Astrocyte (in vitro differentiated cells and primary cell): Measurements from ENCODE around the gene SHB. TPM values are rescaled to one million over a fixed set of nuclear protein-coding genes. Genes with fewer than 3 reads are reported as not detected.
A peak's percentile ranks its signal among the peaks of the same experiment; 100 is the strongest.

ENCODE experiments used
- DNase-seq: peaks from one replicate; pipeline ENCODE4 v3.0.0-alpha.2; 2010; ENCODE audit warnings: low read depth
- FAIRE-seq: peaks from 2 replicates; lab custom pipeline; 2011; peaks lifted over from hg19 to GRCh38; lab: Jason Lieb, UNC
- H2AFZ ChIP-seq: 2 replicates; pipeline ENCODE4 v1.6.0; 2012; ENCODE audit warnings: low read depth, low read length, inconsistent platforms
- H3K27ac ChIP-seq: 2 replicates; pipeline ENCODE4 v1.5.1; 2011; ENCODE audit warnings: low read depth, low read length, inconsistent platforms
- H3K27me3 ChIP-seq: 2 replicates; pipeline ENCODE4 v1.6.0; 2011; ENCODE audit warnings: low read length, inconsistent platforms; ENCODE audit not compliant: insufficient read depth
- H3K36me3 ChIP-seq: 2 replicates; pipeline ENCODE4 v1.5.1; 2011; ENCODE audit warnings: low read length, inconsistent platforms; ENCODE audit not compliant: insufficient read depth
- H3K4me1 ChIP-seq: 2 replicates; pipeline ENCODE4 v1.5.1; 2011; ENCODE audit warnings: low read length, inconsistent platforms; ENCODE audit not compliant: insufficient read depth
- H3K4me2 ChIP-seq: 2 replicates; pipeline ENCODE4 v1.6.0; 2012; ENCODE audit warnings: low read length, inconsistent platforms
- H3K4me3 ChIP-seq: 2 replicates; pipeline ENCODE4 v1.5.1; 2011; ENCODE audit warnings: low read depth, mild to moderate bottlenecking, low read length, inconsistent platforms; ENCODE audit not compliant: insufficient read depth
- H3K79me2 ChIP-seq: 2 replicates; pipeline ENCODE4 v1.6.0; 2012; ENCODE audit warnings: mild to moderate bottlenecking, low read length, inconsistent platforms; ENCODE audit not compliant: insufficient read depth
- H3K9ac ChIP-seq: 2 replicates; pipeline ENCODE4 v1.6.0; 2012; ENCODE audit warnings: mild to moderate bottlenecking, low read length, inconsistent platforms
- H3K9me3 ChIP-seq: 2 replicates; pipeline ENCODE4 v1.5.1; 2012; ENCODE audit warnings: low read depth, mild to moderate bottlenecking, low read length, inconsistent platforms; ENCODE audit not compliant: insufficient read depth
- H4K20me1 ChIP-seq: 2 replicates; pipeline ENCODE4 v1.6.0; 2012; ENCODE audit warnings: low read length, inconsistent platforms; ENCODE audit not compliant: insufficient read depth
- H3K27ac Mint-ChIP-seq: one replicate; pipeline ENCODE4 v1.8.0; 2021; ENCODE audit warnings: mild to moderate bottlenecking, mixed read lengths; ENCODE audit not compliant: unreplicated experiment
- H3K27me3 Mint-ChIP-seq: one replicate; pipeline ENCODE4 v1.8.0; 2021; ENCODE audit warnings: low read depth, mixed read lengths; ENCODE audit not compliant: unreplicated experiment
- H3K36me3 Mint-ChIP-seq: one replicate; pipeline ENCODE4 v1.8.0; 2021; ENCODE audit warnings: low read depth, mixed read lengths; ENCODE audit not compliant: unreplicated experiment
- H3K4me1 Mint-ChIP-seq: one replicate; pipeline ENCODE4 v1.8.0; 2021; ENCODE audit warnings: low read depth, mixed read lengths; ENCODE audit not compliant: unreplicated experiment
- H3K4me3 Mint-ChIP-seq: one replicate; pipeline ENCODE4 v1.8.0; 2021; ENCODE audit warnings: mild to moderate bottlenecking, moderate library complexity, mixed read lengths; ENCODE audit not compliant: unreplicated experiment
- H3K9me3 Mint-ChIP-seq: one replicate; pipeline ENCODE4 v1.8.0; 2021; ENCODE audit warnings: mild to moderate bottlenecking, mixed read lengths; ENCODE audit not compliant: unreplicated experiment
- EZH2 ChIP-seq: IDR thresholded peaks from 2 replicates; pipeline ENCODE4 v1.6.1; 2012; ENCODE audit warnings: mild to moderate bottlenecking, low read length, inconsistent platforms; ENCODE audit not compliant: insufficient read depth
- total RNA-seq: library from RNA; stranded (reverse); gene quantifications from 2 replicates; pipeline ENCODE4 v1.2.1, GENCODE V29; 2021
- TF ChIP-seq, protein P1 (sequence below): IDR thresholded peaks from 2 replicates; pipeline ENCODE4 v1.5.1; 2011; ENCODE audit warnings: low read depth, mild to moderate bottlenecking, inconsistent platforms, low read length, moderate library complexity; ENCODE audit not compliant: insufficient read depth

Gene SHB
- total RNA-seq, 1 donor from 2014 or later, result 53.4 TPM

DNA sequence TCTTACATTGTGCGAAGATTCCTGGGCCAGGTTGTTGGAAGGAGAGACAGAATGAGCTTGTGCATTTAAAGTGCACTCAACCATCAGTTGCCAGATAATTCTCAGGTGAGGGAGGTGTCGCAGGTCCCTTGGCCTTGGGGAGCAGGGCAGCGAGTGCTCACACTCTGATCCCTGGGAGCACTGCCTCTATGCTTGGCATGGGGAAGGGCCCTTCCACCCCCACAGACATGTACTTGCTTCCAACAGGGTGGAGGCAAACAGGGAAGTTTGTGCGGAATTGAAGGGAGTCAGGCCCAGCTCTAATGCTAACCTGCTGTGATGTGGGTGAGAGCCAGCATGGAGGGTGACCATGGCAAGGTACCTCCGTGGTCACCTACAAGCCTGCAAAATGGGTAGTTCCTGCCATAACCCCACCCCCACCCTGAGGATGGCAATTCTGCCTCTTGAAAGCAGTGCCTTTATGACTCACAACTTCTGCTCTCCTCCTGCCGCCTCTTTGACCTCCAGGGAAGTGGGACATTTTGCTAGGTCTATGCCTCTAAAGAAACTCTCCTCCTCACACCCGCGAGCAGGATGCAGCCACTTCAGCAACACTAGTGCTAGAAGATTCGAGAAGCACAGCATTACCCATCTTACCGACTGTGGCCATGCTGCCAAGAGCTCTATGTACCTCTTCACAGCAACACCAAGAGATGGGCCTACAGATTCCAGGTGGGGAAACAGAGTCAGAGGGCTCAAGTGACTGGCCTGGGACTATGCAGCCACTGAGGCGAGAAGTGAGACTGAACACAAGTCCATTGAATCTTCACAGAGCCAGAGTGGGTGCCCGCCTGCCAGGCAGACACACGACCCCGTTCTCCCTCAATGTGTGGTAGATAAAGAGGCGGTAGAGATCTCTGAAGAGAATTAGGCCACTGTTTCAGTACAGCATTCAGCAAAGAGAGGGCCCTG is 143.0 kb downstream of the SHB start:
- peak overlapping the region; percentile 75 for H3K27ac Mint-ChIP-seq
- H3K4me1 ChIP-seq, result peaks cover 43% of the 10 kb centered on the region
- no peak for FAIRE-seq

DNA sequence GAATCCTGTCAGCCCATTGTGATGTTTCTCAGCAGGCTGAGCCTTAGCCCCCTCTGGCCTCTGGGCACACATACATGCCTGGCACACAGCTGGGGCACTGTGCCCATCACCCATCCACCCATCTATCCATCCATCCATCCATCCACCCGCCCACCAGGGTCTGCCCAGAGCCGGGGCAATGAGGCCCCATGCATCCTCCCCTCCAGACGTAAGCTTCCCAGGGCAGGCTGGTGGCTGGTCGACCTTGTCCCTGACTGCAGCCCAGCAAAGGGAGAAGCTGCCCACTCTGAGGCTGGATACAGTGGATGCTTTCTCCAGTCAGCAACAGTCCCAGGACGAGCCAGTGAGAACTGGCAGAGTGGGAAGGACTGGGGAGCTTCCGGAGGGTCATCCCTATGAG is 144.0 kb downstream of the SHB start:
- peaks cover 15% of the 10 kb centered on the region for H3K36me3 Mint-ChIP-seq
- peaks cover 55% of the 10 kb centered on the region for H4K20me1 ChIP-seq

More for the DNA sequence above, 143.0 kb downstream of the SHB start:
- H3K79me2 ChIP-seq, result peaks cover 78% of the 10 kb centered on the region
- TF ChIP-seq, protein P1, sequence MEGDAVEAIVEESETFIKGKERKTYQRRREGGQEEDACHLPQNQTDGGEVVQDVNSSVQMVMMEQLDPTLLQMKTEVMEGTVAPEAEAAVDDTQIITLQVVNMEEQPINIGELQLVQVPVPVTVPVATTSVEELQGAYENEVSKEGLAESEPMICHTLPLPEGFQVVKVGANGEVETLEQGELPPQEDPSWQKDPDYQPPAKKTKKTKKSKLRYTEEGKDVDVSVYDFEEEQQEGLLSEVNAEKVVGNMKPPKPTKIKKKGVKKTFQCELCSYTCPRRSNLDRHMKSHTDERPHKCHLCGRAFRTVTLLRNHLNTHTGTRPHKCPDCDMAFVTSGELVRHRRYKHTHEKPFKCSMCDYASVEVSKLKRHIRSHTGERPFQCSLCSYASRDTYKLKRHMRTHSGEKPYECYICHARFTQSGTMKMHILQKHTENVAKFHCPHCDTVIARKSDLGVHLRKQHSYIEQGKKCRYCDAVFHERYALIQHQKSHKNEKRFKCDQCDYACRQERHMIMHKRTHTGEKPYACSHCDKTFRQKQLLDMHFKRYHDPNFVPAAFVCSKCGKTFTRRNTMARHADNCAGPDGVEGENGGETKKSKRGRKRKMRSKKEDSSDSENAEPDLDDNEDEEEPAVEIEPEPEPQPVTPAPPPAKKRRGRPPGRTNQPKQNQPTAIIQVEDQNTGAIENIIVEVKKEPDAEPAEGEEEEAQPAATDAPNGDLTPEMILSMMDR, result no peak
- no peak for TF ChIP-seq EZH2
- H4K20me1 ChIP-seq, result peaks cover 55% of the 10 kb centered on the region
- H3K27ac ChIP-seq, result peak overlapping the region; percentile 3
- DNase-seq, result no peak
- H2AFZ ChIP-seq, result no peak overlapping the region
- H3K4me1 Mint-ChIP-seq, result peaks cover 51% of the 10 kb centered on the region
- no peaks in the 10 kb centered on the region for H3K27me3 ChIP-seq
- H3K4me3 Mint-ChIP-seq, result peak overlapping the region; percentile 20
- H3K27me3 Mint-ChIP-seq, result no peaks in the 10 kb centered on the region
- peaks cover 2% of the 10 kb centered on the region for H3K9me3 Mint-ChIP-seq
- H3K36me3 ChIP-seq, result no peaks in the 10 kb centered on the region
- peak overlapping the region; percentile 49 for H3K4me2 ChIP-seq
- H3K9ac ChIP-seq, result no peak overlapping the region
- peaks cover 13% of the 10 kb centered on the region for H3K36me3 Mint-ChIP-seq
- H3K4me3 ChIP-seq, result no peak overlapping the region
- no peaks in the 10 kb centered on the region for H3K9me3 ChIP-seq

More for the DNA sequence above, 144.0 kb downstream of the SHB start:
- H3K4me3 Mint-ChIP-seq, result no peak overlapping the region
- Histone ChIP-seq H2AFZ (no peak overlapping the region), H3K79me2 (peaks cover 76% of the 10 kb centered on the region), H3K27ac (no peak overlapping the region), H3K4me1 (peaks cover 41% of the 10 kb centered on the region), H3K36me3 (no peaks in the 10 kb centered on the region), H3K4me2 (no peak overlapping the region), H3K4me3 (no peak overlapping the region), H3K9me3 (no peaks in the 10 kb centered on the region), H3K9ac (no peak overlapping the region), H3K27me3 (no peaks in the 10 kb centered on the region)
- H3K4me1 Mint-ChIP-seq, result peaks cover 55% of the 10 kb centered on the region
- H3K27ac Mint-ChIP-seq, result no peak overlapping the region
- FAIRE-seq (no peak), DNase-seq (no peak)
- H3K27me3 Mint-ChIP-seq, result no peaks in the 10 kb centered on the region
- TF ChIP-seq, protein P1, result no peak
- no peak for TF ChIP-seq EZH2
- peaks cover 2% of the 10 kb centered on the region for H3K9me3 Mint-ChIP-seq
